ENCODE results near the gene SASS6. TPM values are rescaled to one million over a fixed set of nuclear protein-coding genes. Genes with fewer than 3 reads are reported as not detected.

SASS6 gene
- 9.5 and 10.1 TPM in 2 replicates for total RNA-seq (2022)
- Bru-seq, nascent RNA = percentile 78 among the genes with signal in this experiment
- BruChase-seq, experiment 1, labeled RNA remaining after a 2-hour chase = percentile 82 among the genes with signal in this experiment
- BruChase-seq, experiment 2, labeled RNA remaining after a 6-hour chase = percentile 71 among the genes with signal in this experiment
- long read RNA-seq, transcript SASS6-201 (17 exons, 3,880 nt) = major isoform, 9 of 20 reads
- long read RNA-seq, partial matches to known transcripts = 2 of 20 reads
- long read RNA-seq, other reads (novel, unspliced or antisense) = 7 of 20 reads

- intact Hi-C loops (cut with micrococcal nuclease; ENCODE audit: unreplicated experiment) = loop anchor here (2.0 to 10.0 kb wide), 5 partner anchors 94 to 328 kb away; partner anchors contain the start of genes CDC14A and RTCA
- POLR2A ChIA-PET = interaction anchor here (0.6 to 1.7 kb wide), 3 partner anchors 95 to 1133 kb away, joined by 5 to 12 read pairs (median 8); partner anchors contain the start of gene RTCA
Observed at GRCh38 chr1:100132566-100133477, at the start of gene SASS6, which contains the start of gene TRMT13. Gene SASS6, minus strand, starts transcription at chr1:100132930. Its CDS starts 116 bp downstream, at chr1:100132814. Gene TRMT13, plus strand, starts transcription at chr1:100133163. Its CDS starts 6 bp downstream, at chr1:100133169.

GRCh38 chr1:100178091-100178490 is 45.4 kb upstream of the SASS6 start, which contains the start of gene LRRC39:
Gene LRRC39, minus strand, starts transcription at chr1:100178256. Its CDS starts 9,740 bp downstream, at chr1:100168516.
- POLR2A ChIA-PET = no interaction called here
- H3K36me3 Mint-ChIP-seq (ENCODE audit: insufficient read depth, unreplicated experiment) = peaks cover 5% of the 10 kb centered on the region
- no peaks in the 10 kb centered on the region for H3K27me3 ChIP-seq (replicated peaks; ENCODE audit: control insufficient read depth, insufficient read depth, low read length)
- H3K4me3 Mint-ChIP-seq (ENCODE audit: unreplicated experiment) = no peak within 1 kb of the TSS
- H3K4me3 ChIP-seq (ENCODE audit: low read depth, low read length) = no peak within 1 kb of the TSS
- H3K4me1 Mint-ChIP-seq (ENCODE audit: low read depth, unreplicated experiment) = no peaks in the 10 kb centered on the region
- no TSS peak for BruUV-seq (replicated peaks)
- H3K9me3 Mint-ChIP-seq (ENCODE audit: unreplicated experiment) = no peaks in the 10 kb centered on the region
- CTCF ChIA-PET = no interaction called here
- H3K9me3 ChIP-seq = no peaks in the 10 kb centered on the region
- no peaks in the 10 kb centered on the region for H3K36me3 ChIP-seq (ENCODE audit: control insufficient read depth, insufficient read depth, low read length)
- intact Hi-C loops (cut with micrococcal nuclease; ENCODE audit: unreplicated experiment) = no loop called here
- no peaks in the 10 kb centered on the region for H3K27me3 Mint-ChIP-seq (ENCODE audit: insufficient read depth, unreplicated experiment)
- H3K4me1 ChIP-seq = no peaks in the 10 kb centered on the region
- H3K27ac Mint-ChIP-seq (ENCODE audit: unreplicated experiment) = no peak within 1 kb of the TSS
- DNase-seq = no peak
- TF ChIP-seq CTCF (IDR thresholded peaks at IDR 0.05; ENCODE audit: insufficient read depth in 1 of 2, low read depth in 1 of 2, low read length in 1 of 2, severe bottlenecking in 1 of 2, unreplicated experiment in 1 of 2) = no peak

More at GRCh38 chr1:100132566-100133477, at the start of gene SASS6, which contains the start of gene TRMT13:
- H3K9me3 ChIP-seq = no peaks in the 10 kb centered on the region
- BruUV-seq (replicated peaks) = no TSS peak
- no peaks in the 10 kb centered on the region for H3K4me1 ChIP-seq
- H3K27me3 ChIP-seq (replicated peaks; ENCODE audit: control insufficient read depth, insufficient read depth, low read length) = no peaks in the 10 kb centered on the region
- H3K36me3 ChIP-seq (ENCODE audit: control insufficient read depth, insufficient read depth, low read length) = no peaks in the 10 kb centered on the region
- peak within 1 kb of the TSS; percentile 50 for H3K4me3 ChIP-seq (ENCODE audit: low read depth, low read length)
- CTCF ChIA-PET = interaction anchor here (0.7 kb wide), 1 partner anchor 327 kb away, joined by 4 read pairs; no protein-coding TSS in a partner anchor
- peak within 1 kb of the TSS; percentile 98 for H3K4me3 Mint-ChIP-seq (ENCODE audit: unreplicated experiment)
- DNase-seq = peak; percentile 91 to 95
- no peaks in the 10 kb centered on the region for H3K9me3 Mint-ChIP-seq (ENCODE audit: unreplicated experiment)
- peak within 1 kb of the TSS; percentile 99 for H3K27ac Mint-ChIP-seq (ENCODE audit: unreplicated experiment)
- H3K36me3 Mint-ChIP-seq (ENCODE audit: insufficient read depth, unreplicated experiment) = peaks cover 8% of the 10 kb centered on the region
- TF ChIP-seq CTCF (IDR thresholded peaks at IDR 0.05; ENCODE audit: insufficient read depth in 1 of 2, low read depth in 1 of 2, low read length in 1 of 2, severe bottlenecking in 1 of 2, unreplicated experiment in 1 of 2) = no peak
- H3K27me3 Mint-ChIP-seq (ENCODE audit: insufficient read depth, unreplicated experiment) = no peaks in the 10 kb centered on the region
- H3K4me1 Mint-ChIP-seq (ENCODE audit: low read depth, unreplicated experiment) = no peaks in the 10 kb centered on the region
